Uterus (tissue), 4 donors: ENCODE data around the gene PTEN. TPM values are rescaled to one million over a fixed set of nuclear protein-coding genes. Genes with fewer than 3 reads are reported as not detected.
"Not testable (repeated sequence)": the region's sequence is repeated elsewhere in the genome, so short reads cannot be mapped to it uniquely, and the experiment has no call there.

Experiments used
- DNase-seq, 2 donors: peaks; one replicate each; pipeline ENCODE4 v3.0.0-alpha.2; 2019 to 2020
- H3K27ac ChIP-seq, 2 donors: fragments of 200-600 bp; sonication (generic); 1 replicate in 1 of 2; 2 replicates in 1 of 2; pipeline ENCODE4 v1.5.1; 2016 to 2018
- H3K27me3 ChIP-seq, 2 donors: fragments of 200-600 bp; sonication (generic); one replicate each; pipeline ENCODE4 v1.5.1; 2018 to 2019; ENCODE audit warnings: control low read depth in 1 of 2
- H3K36me3 ChIP-seq, 2 donors: fragments of 200-600 bp; sonication (generic); one replicate each; pipeline ENCODE4 v1.5.1; 2019; ENCODE audit warnings: control low read depth in 1 of 2
- H3K4me1 ChIP-seq, 2 donors: fragments of 200-600 bp; sonication (generic); one replicate each; pipeline ENCODE4 v1.5.1; 2018 to 2019; ENCODE audit warnings: control low read depth in 1 of 2
- H3K4me3 ChIP-seq, 2 donors: fragments of 200-600 bp; sonication (generic); 1 replicate in 1 of 2; 2 replicates in 1 of 2; pipeline ENCODE4 v1.5.1; 2018 to 2019; ENCODE audit warnings: mild to moderate bottlenecking in 1 of 2
- H3K9me3 ChIP-seq, 2 donors: fragments of 200-600 bp; sonication (generic); one replicate each; pipeline ENCODE4 v1.5.1; 2019; ENCODE audit warnings: control low read depth in 1 of 2
- POLR2A ChIP-seq, 2 donors: fragments of 450-650 bp; IDR thresholded peaks; one replicate each; pipeline ENCODE4 v1.6.1; 2016; ENCODE audit warnings: antibody characterized with exemption in 2 of 2, mild to moderate bottlenecking in 1 of 2, moderate library complexity in 1 of 2
- intact Hi-C: fragments of 100-400 bp; cut with DNase I; formaldehyde crosslinking; loops from one replicate; pipeline ENCODE4 v1.15.1; 2023; ENCODE audit warnings: low total_unique reads
- total RNA-seq, 4 donors: library from RNA; depleted of rRNA in 3 of 4; stranded (reverse); fragments of >200 nt in 3 of 4; gene quantifications; one replicate each; pipeline versions ENCODE4 v1.1.0 to v1.2.4, GENCODE V29; 2014 to 2023
- TF ChIP-seq, protein P1 (sequence below), 4 experiments: fragments of 200-600 bp in 2 of 4; fragments of 450-650 bp in 2 of 4; sonication (generic) in 2 of 4; IDR thresholded peaks; one replicate each; pipeline ENCODE4 v1.5.1; 2016 to 2019; ENCODE audit warnings: antibody characterized with exemption in 4 of 4, mild to moderate bottlenecking in 2 of 4, moderate library complexity in 1 of 4
- donor health status: DM: yes; HTN: yes; CAD: no.

Gene PTEN
- total RNA-seq, 4 donors from 2014 or later, result 40.0 to 317 (median 189) TPM

- Histone ChIP-seq H3K36me3 (no peaks in the 10 kb centered on the region), H3K27me3 (no peaks in the 10 kb centered on the region), H3K4me1 (peaks cover 0 to 14% of the 10 kb centered on the region in 2 donors), H3K4me3 (no peak overlapping the region), H3K27ac (no peak overlapping the region), H3K9me3 (no peaks in the 10 kb centered on the region)
- intact Hi-C loops, result no loop called here
- DNase-seq, result no peak
- TF ChIP-seq POLR2A (IDR thresholded peaks at IDR 0.05), result no peak
Observed at GRCh38 chr10:87872828-87873227, 9.4 kb downstream of the PTEN start.

GRCh38 chr10:87873656-87874055, 10.2 kb downstream of the PTEN start:
- Histone ChIP-seq H3K27ac (peak overlapping the region in 1 of 2 donors; percentile 40), H3K27me3 (no peaks in the 10 kb centered on the region), H3K4me1 (peaks cover 0 to 14% of the 10 kb centered on the region in 2 donors), H3K4me3 (peak overlapping the region in 1 of 2 donors; percentile 6), H3K9me3 (no peaks in the 10 kb centered on the region), H3K36me3 (no peaks in the 10 kb centered on the region)
- intact Hi-C loops, result no loop called here
- no peak for TF ChIP-seq POLR2A (IDR thresholded peaks at IDR 0.05)
- TF ChIP-seq, protein P1, sequence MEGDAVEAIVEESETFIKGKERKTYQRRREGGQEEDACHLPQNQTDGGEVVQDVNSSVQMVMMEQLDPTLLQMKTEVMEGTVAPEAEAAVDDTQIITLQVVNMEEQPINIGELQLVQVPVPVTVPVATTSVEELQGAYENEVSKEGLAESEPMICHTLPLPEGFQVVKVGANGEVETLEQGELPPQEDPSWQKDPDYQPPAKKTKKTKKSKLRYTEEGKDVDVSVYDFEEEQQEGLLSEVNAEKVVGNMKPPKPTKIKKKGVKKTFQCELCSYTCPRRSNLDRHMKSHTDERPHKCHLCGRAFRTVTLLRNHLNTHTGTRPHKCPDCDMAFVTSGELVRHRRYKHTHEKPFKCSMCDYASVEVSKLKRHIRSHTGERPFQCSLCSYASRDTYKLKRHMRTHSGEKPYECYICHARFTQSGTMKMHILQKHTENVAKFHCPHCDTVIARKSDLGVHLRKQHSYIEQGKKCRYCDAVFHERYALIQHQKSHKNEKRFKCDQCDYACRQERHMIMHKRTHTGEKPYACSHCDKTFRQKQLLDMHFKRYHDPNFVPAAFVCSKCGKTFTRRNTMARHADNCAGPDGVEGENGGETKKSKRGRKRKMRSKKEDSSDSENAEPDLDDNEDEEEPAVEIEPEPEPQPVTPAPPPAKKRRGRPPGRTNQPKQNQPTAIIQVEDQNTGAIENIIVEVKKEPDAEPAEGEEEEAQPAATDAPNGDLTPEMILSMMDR (IDR thresholded peaks at IDR 0.05), result no peak
- no peak for DNase-seq

DNA sequence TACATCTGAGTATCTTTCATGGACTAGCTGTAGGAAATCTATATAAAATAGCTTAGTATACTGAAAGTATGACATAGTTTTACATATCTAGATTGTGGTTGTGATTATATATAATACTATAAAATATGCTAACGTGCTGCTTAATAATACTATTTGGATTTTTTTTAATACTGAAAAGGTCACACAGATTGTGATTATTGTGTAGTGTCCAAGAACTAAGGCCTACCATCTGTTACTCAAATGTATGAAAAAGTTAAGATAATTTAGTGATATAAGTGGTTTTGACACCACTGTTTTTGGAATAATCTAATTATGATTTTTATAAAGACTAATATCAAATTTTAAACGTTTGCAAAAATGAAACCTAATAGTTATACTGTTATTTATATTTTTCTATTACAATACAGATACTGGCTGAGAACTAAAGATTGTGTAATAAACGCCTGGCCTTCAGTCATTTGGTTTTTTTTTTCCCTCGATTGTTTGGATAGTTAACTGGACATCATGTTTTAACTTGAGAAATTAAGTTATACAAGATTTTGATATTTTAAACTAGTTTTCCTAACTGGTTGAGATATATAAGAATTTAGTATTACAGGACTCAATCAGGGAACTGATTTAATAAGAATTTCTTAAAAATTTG, 12.6 kb downstream of the PTEN start:
- Histone ChIP-seq H3K4me3 (no peak overlapping the region), H3K27me3 (no peaks in the 10 kb centered on the region), H3K27ac (no peak overlapping the region), H3K9me3 (no peaks in the 10 kb centered on the region), H3K36me3 (no peaks in the 10 kb centered on the region), H3K4me1 (peaks cover 0 to 14% of the 10 kb centered on the region in 2 donors)
- TF ChIP-seq POLR2A (IDR thresholded peaks at IDR 0.05), result no peak
- TF ChIP-seq, protein P1 (IDR thresholded peaks at IDR 0.05), result no peak
- intact Hi-C loops, result no loop called here
- no peak for DNase-seq

DNA sequence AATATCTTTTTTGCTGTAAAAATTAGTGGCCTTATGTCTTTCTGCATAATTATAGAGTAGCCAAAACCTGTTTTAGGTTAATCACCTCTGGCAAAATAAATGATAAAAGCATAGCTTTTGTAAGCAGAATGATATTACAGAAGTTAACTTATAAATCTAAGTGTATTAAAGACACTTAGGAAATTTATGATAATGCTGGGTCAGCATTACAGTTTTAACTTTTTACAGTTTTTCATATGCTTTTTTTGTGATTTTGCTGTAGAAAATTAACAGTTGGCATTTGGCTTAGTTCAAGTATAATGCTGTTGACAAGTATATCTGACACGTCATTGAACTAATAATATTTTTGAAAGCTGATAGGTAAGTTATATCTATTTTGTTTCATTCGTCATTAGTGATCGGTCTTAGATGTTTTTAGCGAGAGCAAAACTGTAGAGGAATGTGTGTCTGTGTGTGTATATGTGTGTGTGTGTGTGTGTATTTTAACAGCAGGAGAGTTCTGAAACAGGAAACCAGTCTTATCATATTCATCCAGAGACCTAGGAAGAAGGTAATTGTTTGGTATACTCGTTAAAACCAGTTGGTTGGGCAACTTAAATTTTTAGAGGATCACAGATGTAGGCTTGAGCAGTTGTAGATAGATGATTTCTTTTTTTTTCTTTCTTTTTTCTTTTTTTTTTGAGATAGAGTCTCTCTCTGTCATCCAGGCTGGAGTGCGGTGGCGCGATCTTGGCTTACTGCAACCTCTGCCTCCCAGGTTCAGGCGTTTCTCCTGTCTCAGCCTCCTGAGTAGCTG, 15.4 kb downstream of the PTEN start:
- peaks cover 0 to 16% of the 10 kb centered on the region in 2 donors for H3K4me1 ChIP-seq
- intact Hi-C loops, result no loop called here
- H3K4me3 ChIP-seq, result no peak overlapping the region
- H3K36me3 ChIP-seq, result no peaks in the 10 kb centered on the region
- TF ChIP-seq POLR2A (IDR thresholded peaks at IDR 0.05), result no peak
- H3K27ac ChIP-seq, result no peak overlapping the region
- H3K9me3 ChIP-seq, result no peaks in the 10 kb centered on the region
- DNase-seq, result no peak
- no peaks in the 10 kb centered on the region for H3K27me3 ChIP-seq

DNA sequence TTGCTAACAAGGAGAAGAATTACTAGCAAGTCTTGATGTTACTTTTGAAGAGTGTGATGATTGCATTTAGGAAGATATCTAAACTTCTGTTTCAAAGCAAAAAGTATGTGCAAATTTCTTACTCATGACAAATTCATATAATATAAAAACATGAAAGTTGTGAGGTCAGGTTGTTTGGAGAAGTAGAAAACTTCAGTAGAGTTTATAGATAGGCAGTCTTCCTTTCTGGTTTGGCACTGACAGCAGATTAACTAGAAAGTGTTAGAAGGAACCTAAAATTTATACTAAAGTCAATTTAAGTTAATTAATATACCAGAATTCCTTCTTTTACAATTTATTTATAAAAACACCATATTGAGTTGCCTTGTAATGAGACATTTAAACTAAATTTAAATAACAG, 16.9 kb downstream of the PTEN start:
- DNase-seq, result no peak
- no peaks in the 10 kb centered on the region for H3K27me3 ChIP-seq
- H3K4me3 ChIP-seq, result no peak overlapping the region
- no peak for TF ChIP-seq POLR2A (IDR thresholded peaks at IDR 0.05)
- TF ChIP-seq, protein P1 (IDR thresholded peaks at IDR 0.05), result no peak
- H3K4me1 ChIP-seq, result peaks cover 0 to 9% of the 10 kb centered on the region in 2 donors
- intact Hi-C loops, result no loop called here
- H3K36me3 ChIP-seq, result no peaks in the 10 kb centered on the region
- no peaks in the 10 kb centered on the region for H3K9me3 ChIP-seq
- H3K27ac ChIP-seq, result no peak overlapping the region

DNA sequence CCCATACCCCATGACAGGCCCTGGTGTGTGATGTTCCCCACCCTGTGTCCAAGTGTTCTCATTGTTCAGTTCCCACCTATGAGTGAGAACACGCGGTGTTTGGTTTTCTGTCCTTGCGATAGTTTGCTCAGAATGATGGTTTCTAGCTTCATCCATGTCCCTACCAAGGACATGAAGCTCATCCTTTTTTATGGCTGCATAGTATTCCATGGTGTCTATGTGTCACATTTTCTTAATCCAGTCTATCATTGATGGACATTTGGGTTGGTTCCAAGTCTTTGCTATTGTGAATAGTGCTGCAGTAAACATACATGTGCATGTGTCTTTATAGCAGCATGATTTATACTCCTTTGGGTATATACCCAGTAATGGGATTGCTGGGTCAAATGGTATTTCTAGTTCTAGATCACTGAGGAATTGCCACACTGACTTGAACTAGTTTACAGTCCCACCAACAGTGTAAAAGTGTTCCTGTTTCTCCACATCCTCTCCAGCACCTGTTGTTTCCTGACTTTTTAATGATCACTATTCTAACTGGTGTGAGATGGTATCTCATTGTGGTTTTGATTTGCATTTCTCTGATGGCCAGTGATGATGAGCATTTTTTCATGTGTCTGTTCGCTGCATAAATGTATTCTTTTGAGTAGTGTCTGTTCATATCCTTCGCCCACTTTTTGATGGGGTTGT, 18.1 kb downstream of the PTEN start:
- H3K4me3 ChIP-seq, H3K36me3 ChIP-seq, H3K27me3 ChIP-seq, DNase-seq, H3K4me1 ChIP-seq, H3K27ac ChIP-seq, H3K9me3 ChIP-seq, intact Hi-C loops: not testable (repeated sequence)
